HG02610 (cell line): Measurements from ENCODE around the gene L1CAM.

Experiments
- ATAC-seq: cut with Tn5 transposase; IDR thresholded peaks from one replicate; pipeline ENCODE4 v1.9.1; 2021; ENCODE audit warnings: mild to moderate bottlenecking, moderate library complexity; ENCODE audit not compliant: unreplicated experiment

Gene L1CAM

GRCh38 chrX:153879741-153880439 is 6.1 kb downstream of the L1CAM start:
- ATAC-seq: no peak

GRCh38 chrX:153878969-153879653 is 6.9 kb downstream of the L1CAM start:
- ATAC-seq: no peak

- ATAC-seq: no peak
Measured at GRCh38 chrX:153878345-153878744, 7.6 kb downstream of the L1CAM start.

- ATAC-seq: no peak
Measured at GRCh38 chrX:153877571-153878261, 8.3 kb downstream of the L1CAM start.

- ATAC-seq: no peak
Measured at GRCh38 chrX:153876112-153876491, 9.9 kb downstream of the L1CAM start.

- ATAC-seq: no peak
Measured at GRCh38 chrX:153875391-153876111, 10.4 kb downstream of the L1CAM start.

GRCh38 chrX:153874366-153875125 is 11.4 kb downstream of the L1CAM start:
- ATAC-seq: no peak

- no peak for ATAC-seq
Measured at GRCh38 chrX:153874085-153874365, 11.9 kb downstream of the L1CAM start.

GRCh38 chrX:153873282-153874084 is 12.5 kb downstream of the L1CAM start:
- no peak for ATAC-seq

- no peak for ATAC-seq
Measured at GRCh38 chrX:153871946-153872878, 13.8 kb downstream of the L1CAM start.

GRCh38 chrX:153871451-153871850 is 14.5 kb downstream of the L1CAM start:
- ATAC-seq: no peak

GRCh38 chrX:153870791-153871360 is 15.1 kb downstream of the L1CAM start:
- no peak for ATAC-seq

GRCh38 chrX:153870288-153870690 is 15.7 kb downstream of the L1CAM start:
- no peak for ATAC-seq

GRCh38 chrX:153869473-153870287 is 16.3 kb downstream of the L1CAM start:
- ATAC-seq: no peak

- no peak for ATAC-seq
Measured at GRCh38 chrX:153868576-153869472, 17.1 kb downstream of the L1CAM start.

GRCh38 chrX:153867671-153868070 is 18.3 kb downstream of the L1CAM start:
- ATAC-seq: no peak

GRCh38 chrX:153867139-153867538 is 18.8 kb downstream of the L1CAM start:
- ATAC-seq: no peak
